Smooth muscle cell (in vitro differentiated cells): ENCODE data around the gene PDXDC1. TPM values are rescaled to one million over a fixed set of nuclear protein-coding genes. Genes with fewer than 3 reads are reported as not detected.
"Not testable (repeated sequence)": the region's sequence is repeated elsewhere in the genome, so short reads cannot be mapped to it uniquely, and the experiment has no call there.

ENCODE experiments used
- DNase-seq: peaks from one replicate; lab custom pipeline; 2025; ENCODE audit not compliant: unreplicated experiment; lab: John Stamatoyannopoulos, UW
- H2AFZ ChIP-seq: fragments of 200-600 bp; sonication (generic); 2 replicates; pipeline ENCODE4 v1.6.0; 2016; ENCODE audit warnings: antibody characterized with exemption, low read depth, mild to moderate bottlenecking
- H3F3A ChIP-seq: fragments of 200-600 bp; sonication (generic); 2 replicates; pipeline ENCODE4 v1.6.0; 2017; ENCODE audit warnings: antibody characterized with exemption, low read depth
- H3K27ac ChIP-seq: fragments of 200-600 bp; sonication (generic); 2 replicates; pipeline ENCODE4 v1.5.1; 2016; ENCODE audit warnings: low read depth, mild to moderate bottlenecking
- H3K27me3 ChIP-seq: fragments of 200-600 bp; sonication (generic); 2 replicates; pipeline ENCODE4 v1.6.1; 2016; ENCODE audit warnings: low read depth, mild to moderate bottlenecking
- H3K36me3 ChIP-seq: fragments of 200-600 bp; sonication (generic); 2 replicates; pipeline ENCODE4 v1.5.1; 2016; ENCODE audit warnings: low read depth
- H3K4me1 ChIP-seq: fragments of 200-600 bp; sonication (generic); 2 replicates; pipeline ENCODE4 v1.5.1; 2016; ENCODE audit warnings: low read depth
- H3K4me2 ChIP-seq: fragments of 200-600 bp; sonication (generic); 2 replicates; pipeline ENCODE4 v1.6.0; 2016; ENCODE audit warnings: mild to moderate bottlenecking
- H3K4me3 ChIP-seq: fragments of 200-600 bp; sonication (generic); 2 replicates; pipeline ENCODE4 v1.5.1; 2016; ENCODE audit warnings: mild to moderate bottlenecking
- H3K79me2 ChIP-seq: fragments of 200-600 bp; sonication (generic); 2 replicates; pipeline ENCODE4 v1.6.0; 2016; ENCODE audit warnings: low read depth, mild to moderate bottlenecking
- H3K9ac ChIP-seq: fragments of 200-600 bp; sonication (generic); 2 replicates; pipeline ENCODE4 v1.6.0; 2016; ENCODE audit warnings: low read depth
- H3K9me3 ChIP-seq: fragments of 200-600 bp; sonication (generic); replicated peaks from 2 replicates; pipeline ENCODE4 v1.5.1; 2016; ENCODE audit warnings: low read depth
- H4K20me1 ChIP-seq: fragments of 200-600 bp; sonication (generic); 2 replicates; pipeline ENCODE4 v1.6.0; 2016; ENCODE audit warnings: low read depth
- WGBS: methylation state at CpG from one replicate; pipeline ENCODE4 v1.1.7; 2016; ENCODE audit warnings: low lambda C conversion rate; 5-methylcytosine and 5-hydroxymethylcytosine counted together
- polyA plus RNA-seq: library from polyadenylated mRNA; unstranded; fragments of >200 nt; fragmentation: Nextera tagmentation; extraction: Ambion mirVana; gene quantifications from 2 replicates; pipeline ENCODE4 v1.2.1, GENCODE V29; 2016
- total RNA-seq: library from RNA; depleted of rRNA; stranded (reverse); fragments of >200 nt; gene quantifications from 2 replicates; pipeline ENCODE4 v1.2.3, GENCODE V29; 2014

Gene PDXDC1
- total and polyA plus RNA-seq, 2 experiments from 2014 or later: 102 to 113 TPM

DNA sequence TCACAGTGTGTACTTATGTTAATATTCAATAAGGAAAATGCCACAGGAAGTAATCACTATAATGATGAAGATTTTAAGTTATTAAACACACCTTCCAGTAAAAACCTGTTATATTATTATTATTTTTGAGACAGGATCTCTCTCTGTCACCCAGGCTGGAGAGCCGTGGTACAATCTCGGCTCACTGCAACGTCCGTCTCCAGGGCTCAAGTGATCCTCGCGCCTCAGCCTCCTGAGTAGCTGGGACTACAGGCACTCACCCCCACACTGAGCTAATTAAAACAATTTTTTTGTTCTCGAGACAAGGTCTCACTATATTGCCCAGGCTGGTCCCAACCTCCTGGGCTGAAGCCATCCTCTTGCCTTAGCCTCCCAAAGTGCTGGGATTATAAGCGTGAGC lies 3.5 kb downstream of the PDXDC1 start:
- H3K4me1 ChIP-seq, H3F3A ChIP-seq, H3K9ac ChIP-seq, H3K4me3 ChIP-seq, H3K27ac ChIP-seq, H3K4me2 ChIP-seq, H3K36me3 ChIP-seq, H3K9me3 ChIP-seq, H3K27me3 ChIP-seq, H2AFZ ChIP-seq, DNase-seq: not testable (repeated sequence)
- 91% methylated on average over 8 of the region's 8 CpGs for WGBS
- H4K20me1 ChIP-seq: peaks cover 79% of the 10 kb centered on the region
- peaks cover 85% of the 10 kb centered on the region for H3K79me2 ChIP-seq

DNA sequence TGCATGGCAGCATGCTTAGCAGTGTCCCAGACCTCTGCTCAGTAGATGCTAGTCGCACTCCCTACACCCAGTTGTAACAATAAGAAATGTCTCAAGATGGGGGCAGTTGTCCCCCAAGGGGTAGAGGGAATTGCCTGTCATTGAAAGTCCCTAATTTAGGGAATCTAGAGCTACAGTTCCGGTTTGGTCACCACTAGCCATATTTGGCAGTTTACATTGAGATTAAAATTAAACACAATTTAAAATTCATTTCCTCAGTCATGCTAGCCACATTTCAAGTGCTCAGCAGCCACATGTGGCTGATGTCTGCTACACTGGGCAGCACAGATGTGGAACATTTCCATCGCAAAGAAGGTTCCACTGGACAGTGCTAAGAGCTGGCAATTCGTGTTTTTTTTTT lies 4.1 kb downstream of the PDXDC1 start:
- not testable (repeated sequence) for DNase-seq, H2AFZ ChIP-seq, H3K27me3 ChIP-seq, H3F3A ChIP-seq, H3K9ac ChIP-seq, H3K4me3 ChIP-seq, H3K4me2 ChIP-seq, H3K4me1 ChIP-seq, H3K27ac ChIP-seq, H3K9me3 ChIP-seq, H3K36me3 ChIP-seq
- Histone ChIP-seq H4K20me1 (peaks cover 85% of the 10 kb centered on the region), H3K79me2 (peaks cover 91% of the 10 kb centered on the region)
- WGBS: 88% methylated on average over 4 of the region's 4 CpGs

DNA sequence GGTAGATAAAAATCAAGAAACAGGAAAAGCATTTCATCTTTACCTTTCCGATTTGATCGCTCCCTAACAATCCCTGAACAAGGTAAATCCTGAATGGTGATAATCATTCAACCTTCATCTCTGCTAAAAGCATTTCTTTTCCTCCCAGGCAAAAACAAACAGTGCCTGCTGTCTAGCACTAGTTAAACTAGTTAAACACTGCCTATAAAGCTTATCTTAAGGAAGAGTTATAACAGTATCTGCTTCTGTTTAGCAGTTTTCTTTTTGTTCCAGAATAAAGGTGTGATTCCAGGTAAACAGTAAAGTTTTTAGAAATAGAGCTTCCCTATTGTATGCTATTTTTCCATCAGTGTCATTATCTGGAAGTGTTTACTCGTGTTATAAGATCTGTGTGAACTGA lies 6.4 kb downstream of the PDXDC1 start:
- not testable (repeated sequence) for H2AFZ ChIP-seq, H3K27ac ChIP-seq, H3K36me3 ChIP-seq, H3K27me3 ChIP-seq, H3K4me3 ChIP-seq, DNase-seq, H3K4me1 ChIP-seq, H3K4me2 ChIP-seq, H3K9me3 ChIP-seq, H3K9ac ChIP-seq, H3F3A ChIP-seq
- Histone ChIP-seq H3K79me2 (peaks cover 96% of the 10 kb centered on the region), H4K20me1 (peaks cover 98% of the 10 kb centered on the region)
- 76% methylated on average over 3 of the region's 3 CpGs for WGBS

DNA sequence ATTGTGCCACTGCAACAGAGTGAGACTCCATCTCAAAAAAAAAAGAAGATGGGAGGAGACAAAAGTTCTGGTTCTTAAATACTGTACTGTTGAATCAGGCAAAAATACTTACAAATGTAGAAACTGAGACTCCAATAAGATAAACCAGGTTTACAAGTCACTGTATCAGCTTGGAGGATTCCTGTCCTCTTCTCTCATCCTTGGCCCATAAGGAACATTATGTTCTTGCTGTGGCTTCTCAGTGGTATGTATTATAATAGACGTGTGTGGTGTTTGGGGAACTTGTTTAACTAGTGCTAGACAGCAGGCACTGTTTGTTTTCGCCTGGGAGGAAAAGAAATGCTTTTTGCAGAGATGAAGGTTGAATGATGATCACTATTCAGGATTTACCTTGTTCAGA lies 7.7 kb downstream of the PDXDC1 start:
- H3K4me2 ChIP-seq, H3K9ac ChIP-seq, DNase-seq, H3K4me3 ChIP-seq, H3K4me1 ChIP-seq, H3K27me3 ChIP-seq, H3F3A ChIP-seq, H2AFZ ChIP-seq, H3K9me3 ChIP-seq, H3K27ac ChIP-seq: not testable (repeated sequence)
- peaks cover 10% of the 10 kb centered on the region for H3K36me3 ChIP-seq
- 60% methylated on average over 2 of the region's 2 CpGs for WGBS
- H4K20me1 ChIP-seq: peaks cover 98% of the 10 kb centered on the region
- peaks cover 96% of the 10 kb centered on the region for H3K79me2 ChIP-seq

DNA sequence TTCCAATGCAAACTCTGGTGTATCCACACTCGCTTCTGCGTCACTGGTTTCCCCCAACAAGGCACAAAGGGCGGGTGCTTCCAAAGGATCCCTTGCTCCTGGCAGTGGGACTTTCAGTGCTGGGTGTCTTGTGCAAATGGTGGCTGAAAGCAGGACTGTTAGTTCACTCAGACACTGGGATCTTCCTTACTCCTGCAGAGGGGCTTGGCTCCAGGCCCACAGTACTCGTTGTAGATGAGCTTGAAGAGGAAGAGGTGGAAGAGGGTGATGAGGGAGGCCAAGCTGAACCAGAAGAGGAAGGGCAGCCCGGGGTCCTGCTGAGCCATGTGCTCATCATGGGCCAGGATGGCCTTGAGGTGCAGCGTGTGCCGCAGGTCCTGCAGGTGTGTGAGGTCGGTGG lies 13.3 kb downstream of the PDXDC1 start:
- not testable (repeated sequence) for H3K27me3 ChIP-seq, H3K9ac ChIP-seq, H3K4me3 ChIP-seq, H3F3A ChIP-seq, H3K4me2 ChIP-seq, DNase-seq, H2AFZ ChIP-seq, H3K4me1 ChIP-seq, H3K9me3 ChIP-seq, H3K27ac ChIP-seq
- Histone ChIP-seq H3K79me2 (peaks cover 86% of the 10 kb centered on the region), H3K36me3 (peaks cover 16% of the 10 kb centered on the region), H4K20me1 (peaks cover 93% of the 10 kb centered on the region)
- 97% methylated on average over 8 of the region's 8 CpGs for WGBS

DNA sequence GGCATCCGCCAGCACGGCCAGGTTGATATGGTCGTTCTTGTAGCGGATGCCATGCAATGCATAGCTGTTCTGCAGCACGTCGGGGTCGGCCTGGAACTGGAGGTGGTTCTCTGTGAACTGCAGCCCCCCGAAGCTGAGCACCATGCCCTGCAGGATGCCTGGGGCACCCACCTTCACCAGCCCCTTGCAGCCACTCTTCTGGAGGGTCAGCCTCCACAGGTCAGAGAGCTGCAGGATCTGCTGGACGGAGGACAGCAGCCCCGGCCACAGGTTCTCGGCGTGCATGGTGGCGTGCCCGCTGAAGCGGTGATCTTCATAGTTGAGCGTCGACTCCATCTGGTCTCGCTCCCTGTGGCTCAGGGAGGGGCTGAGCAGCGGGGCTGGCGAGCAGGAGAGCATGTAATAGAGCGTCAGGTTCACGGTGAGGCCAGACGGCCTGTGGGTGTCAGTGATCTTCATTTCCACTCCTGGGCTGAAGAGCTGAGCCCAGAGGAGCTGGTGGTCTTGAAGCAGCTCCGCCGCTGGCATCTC lies 13.9 kb downstream of the PDXDC1 start:
- not testable (repeated sequence) for H3F3A ChIP-seq, H3K9me3 ChIP-seq, DNase-seq, H3K4me2 ChIP-seq, H3K9ac ChIP-seq, H3K27me3 ChIP-seq, H2AFZ ChIP-seq, H3K4me1 ChIP-seq, H3K4me3 ChIP-seq, H3K27ac ChIP-seq
- Histone ChIP-seq H3K79me2 (peaks cover 86% of the 10 kb centered on the region), H3K36me3 (peaks cover 16% of the 10 kb centered on the region), H4K20me1 (peaks cover 92% of the 10 kb centered on the region)
- WGBS: 96% methylated on average over 25 of the region's 25 CpGs

DNA sequence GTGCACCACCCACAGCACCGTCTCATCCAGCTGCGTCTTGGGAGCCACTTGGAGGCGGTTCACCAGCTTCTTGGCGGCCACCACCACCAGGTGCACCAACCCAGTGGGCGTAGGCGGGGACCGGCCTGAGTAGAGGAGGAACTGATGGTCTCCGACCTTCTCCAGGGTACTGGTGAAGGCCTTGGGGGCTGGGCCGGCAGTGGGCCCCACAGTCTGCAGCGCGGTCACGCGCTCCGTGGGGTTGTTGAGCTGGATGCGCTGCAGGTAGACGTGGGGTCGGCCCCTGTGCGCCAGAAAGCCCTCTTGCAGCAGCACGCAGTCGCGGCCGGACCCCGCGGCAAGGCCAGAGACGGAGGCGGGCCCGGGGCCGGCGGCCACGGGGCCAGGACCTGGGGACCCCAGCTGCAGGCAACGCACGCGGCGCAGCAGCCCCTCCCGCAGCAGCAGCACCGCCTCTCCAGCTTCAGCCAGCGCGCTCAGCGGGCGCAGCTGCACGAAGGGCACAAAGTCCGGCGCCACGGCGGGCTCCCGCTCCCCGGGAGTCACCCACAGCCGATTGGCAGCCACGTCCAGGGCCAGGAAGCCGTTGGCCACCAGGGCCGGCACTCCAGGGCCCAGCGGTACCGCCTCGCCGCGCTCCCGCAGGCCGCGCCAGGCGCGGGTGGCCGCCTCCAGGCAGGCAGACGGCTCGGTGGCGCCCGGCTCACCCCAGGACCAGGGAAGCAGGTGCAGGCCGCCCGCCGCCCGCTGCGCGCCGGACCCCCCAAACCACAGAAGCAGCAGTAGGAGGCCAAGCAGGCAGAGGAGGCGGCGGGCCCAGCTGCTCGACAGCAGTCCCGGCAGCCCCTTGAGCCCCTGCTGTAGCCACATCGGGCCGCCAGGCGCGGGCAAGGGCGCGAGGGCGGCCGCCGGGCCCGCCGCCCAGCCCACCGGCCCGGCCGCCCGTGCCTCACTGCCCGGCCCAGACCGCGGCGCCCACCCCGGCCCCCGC lies 14.8 kb downstream of the PDXDC1 start:
- H3K4me2 ChIP-seq, H3K4me1 ChIP-seq, H3K27ac ChIP-seq, DNase-seq, H2AFZ ChIP-seq, H3K4me3 ChIP-seq, H3F3A ChIP-seq, H3K27me3 ChIP-seq, H3K9me3 ChIP-seq, H3K9ac ChIP-seq: not testable (repeated sequence)
- Histone ChIP-seq H3K36me3 (peaks cover 16% of the 10 kb centered on the region), H4K20me1 (peaks cover 94% of the 10 kb centered on the region), H3K79me2 (peaks cover 89% of the 10 kb centered on the region)
- WGBS: 97% methylated on average over 77 of the region's 98 CpGs

DNA sequence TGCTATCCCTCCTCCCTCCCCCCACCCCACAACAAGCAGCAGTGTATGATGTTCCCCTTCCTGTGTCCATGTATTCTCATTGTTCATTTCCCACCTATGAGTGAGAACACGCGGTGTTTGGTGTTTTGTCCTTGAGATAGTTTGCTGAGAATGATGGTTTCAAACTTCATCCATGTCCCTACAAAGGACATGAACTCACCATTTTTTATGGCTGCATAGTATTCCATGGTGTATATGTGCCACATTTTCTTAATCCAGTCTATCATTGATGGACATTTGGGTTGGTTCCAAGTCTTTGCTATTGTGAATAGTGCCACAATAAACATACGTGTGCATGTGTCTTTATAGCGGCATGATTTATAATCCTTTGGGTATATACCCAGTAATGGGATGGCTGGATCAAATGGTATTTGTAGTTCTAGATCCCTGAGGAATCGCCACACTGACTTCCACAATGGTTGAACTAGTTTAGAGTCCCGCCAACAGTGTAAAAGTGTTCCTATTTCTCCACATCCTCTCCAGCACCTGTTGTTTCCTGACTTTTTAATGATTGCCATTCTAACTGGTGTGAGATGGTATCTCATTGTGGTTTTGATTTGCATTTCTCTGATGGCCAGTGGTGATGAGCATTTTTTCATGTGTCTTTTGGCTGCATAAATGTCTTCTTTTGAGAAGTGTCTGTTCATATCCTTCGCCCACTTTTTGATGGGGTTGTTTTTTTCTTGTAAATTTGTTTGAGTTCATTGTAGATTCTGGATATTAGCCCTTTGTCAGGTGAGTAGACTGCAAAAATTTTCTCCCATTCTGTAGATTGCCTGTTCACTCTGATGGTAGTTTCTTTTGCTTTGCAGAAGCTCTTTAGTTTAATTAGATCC lies 18.7 kb downstream of the PDXDC1 start:
- H2AFZ ChIP-seq, H3K27me3 ChIP-seq, H3K27ac ChIP-seq, H3K9ac ChIP-seq, H3K4me3 ChIP-seq, H3K9me3 ChIP-seq, H3K36me3 ChIP-seq, H3K4me2 ChIP-seq, H3F3A ChIP-seq, DNase-seq, H3K4me1 ChIP-seq: not testable (repeated sequence)
- Histone ChIP-seq H4K20me1 (peaks cover 91% of the 10 kb centered on the region), H3K79me2 (peaks cover 85% of the 10 kb centered on the region)
- 90% methylated on average over 7 of the region's 7 CpGs for WGBS
